Fibroblast of lung (primary cell): ENCODE results near the gene ESPNL. TPM values are rescaled to one million over a fixed set of nuclear protein-coding genes. Genes with fewer than 3 reads are reported as not detected.

Experiments
- DNase-seq, 2 donors: peaks; one replicate each; pipeline versions ENCODE4 v3.0.0 to v3.0.0-alpha.2; 2010; ENCODE audit warnings: low read depth in 2 of 2
- H2AFZ ChIP-seq: 2 replicates; pipeline ENCODE4 v1.5.1; 2012; ENCODE audit warnings: low read length, control low read depth, inconsistent platforms
- H3K27ac ChIP-seq: 2 replicates; pipeline ENCODE4 v1.5.1; 2011; ENCODE audit warnings: low read length, control low read depth; ENCODE audit not compliant: insufficient read depth
- H3K27me3 ChIP-seq: 2 replicates; pipeline ENCODE4 v1.5.1; 2011; ENCODE audit warnings: mild to moderate bottlenecking, low read length; ENCODE audit not compliant: control insufficient read depth, insufficient read depth
- H3K36me3 ChIP-seq: 2 replicates; pipeline ENCODE4 v1.5.1; 2011; ENCODE audit warnings: low read length; ENCODE audit not compliant: control insufficient read depth, insufficient read depth
- H3K4me1 ChIP-seq: 2 replicates; pipeline ENCODE4 v1.5.1; 2011; ENCODE audit warnings: low read length; ENCODE audit not compliant: control insufficient read depth, insufficient read depth; ENCODE audit errors: extremely low read depth
- H3K4me2 ChIP-seq: 2 replicates; pipeline ENCODE4 v1.5.1; 2011; ENCODE audit warnings: low read length, control low read depth; ENCODE audit not compliant: insufficient read depth; ENCODE audit errors: extremely low read depth
- H3K4me3 ChIP-seq, 4 experiments: fragments of 200-600 bp in 1 of 4; sonication (generic) in 1 of 4; replicated peaks in 1 of 4; 2 replicates each; pipeline ENCODE4 v1.5.1; 2011 to 2016; ENCODE audit warnings: low read length in 4 of 4, low read depth in 3 of 4, mild to moderate bottlenecking in 3 of 4, control low read depth in 2 of 4, inconsistent platforms in 1 of 4, mixed read lengths in 1 of 4; ENCODE audit not compliant: insufficient read depth in 1 of 4; ENCODE audit errors: control extremely low read depth in 1 of 4
- H3K79me2 ChIP-seq: 2 replicates; pipeline ENCODE4 v1.5.1; 2012; ENCODE audit warnings: mild to moderate bottlenecking, low read length, inconsistent platforms; ENCODE audit not compliant: control insufficient read depth, insufficient read depth
- H3K9ac ChIP-seq: 2 replicates; pipeline ENCODE4 v1.5.1; 2011; ENCODE audit warnings: mild to moderate bottlenecking, low read length, control low read depth; ENCODE audit not compliant: insufficient read depth
- H3K9me3 ChIP-seq: 2 replicates; pipeline ENCODE4 v1.5.1; 2012; ENCODE audit warnings: low read depth, low read length; ENCODE audit not compliant: control insufficient read depth, insufficient read depth
- H4K20me1 ChIP-seq: 2 replicates; pipeline ENCODE4 v1.5.1; 2011; ENCODE audit warnings: low read length; ENCODE audit not compliant: control insufficient read depth, insufficient read depth; ENCODE audit errors: extremely low read depth
- CTCF ChIP-seq, 2 donors: IDR thresholded peaks in 1 of 2; conservative IDR thresholded peaks in 1 of 2; 1 replicate in 1 of 2; 2 replicates in 1 of 2; pipeline ENCODE4 v1.5.1; 2011 to 2012; ENCODE audit warnings: low read length in 2 of 2, control low read depth in 1 of 2, inconsistent platforms in 1 of 2, low read depth in 1 of 2, mild to moderate bottlenecking in 1 of 2
- EZH2 ChIP-seq: IDR thresholded peaks from 2 replicates; pipeline ENCODE4 v1.5.1; 2012; ENCODE audit warnings: low read length, control low read depth, mild to moderate bottlenecking; ENCODE audit errors: missing control alignments
- polyA plus RNA-seq, 2 donors: library from polyadenylated mRNA; depleted of rRNA in 1 of 2; stranded (reverse) in 1 of 2; unstranded in 1 of 2; fragments of >200 nt; gene quantifications; 2 replicates each; pipeline ENCODE4 v1.2.1, GENCODE V29; 2011 to 2012; ENCODE audit warnings: missing spikeins in 1 of 2
- total RNA-seq: library from RNA; depleted of rRNA; stranded (reverse); fragments of >200 nt; gene quantifications from 2 replicates; pipeline ENCODE4 v1.2.1, GENCODE V29; 2014

ESPNL gene
- total and polyA plus RNA-seq, 2 donors (not counting 1 experiment from before 2014, with no cell fraction given) = 0.79 to 2.8 TPM

- Histone ChIP-seq H3K4me2 (no peak overlapping the region), H3K27ac (no peak overlapping the region), H3K4me1 (peaks cover 20% of the 10 kb centered on the region)
Observed at GRCh38 chr2:238140721-238141540, 40.8 kb downstream of the ESPNL start.

GRCh38 chr2:238141541-238142318 lies 41.6 kb downstream of the ESPNL start:
- no peak overlapping the region for H3K4me3 ChIP-seq
- DNase-seq = no peak
- H3K4me1 ChIP-seq = peaks cover 20% of the 10 kb centered on the region

More at GRCh38 chr2:238140721-238141540, 40.8 kb downstream of the ESPNL start:
- Histone ChIP-seq H2AFZ (no peak overlapping the region), H3K27me3 (no peaks in the 10 kb centered on the region), H3K9me3 (no peaks in the 10 kb centered on the region), H4K20me1 (no peaks in the 10 kb centered on the region), H3K79me2 (no peaks in the 10 kb centered on the region), H3K4me3 (no peak overlapping the region), H3K9ac (no peak overlapping the region), H3K36me3 (no peaks in the 10 kb centered on the region)
- TF ChIP-seq EZH2 (no peak), CTCF (conservative IDR thresholded peaks at IDR 0.05 in 1 of 2, IDR thresholded peaks at IDR 0.05 in 1 of 2; ENCODE audit: low read depth in 1 of 2, low read length in 2 of 2) (no peak)
- DNase-seq = no peak

More at GRCh38 chr2:238141541-238142318, 41.6 kb downstream of the ESPNL start:
- Histone ChIP-seq H2AFZ (no peak overlapping the region), H3K27ac (no peak overlapping the region), H3K4me2 (peak overlapping the region; percentile 17), H3K36me3 (no peaks in the 10 kb centered on the region), H3K9ac (no peak overlapping the region), H3K9me3 (no peaks in the 10 kb centered on the region), H3K79me2 (no peaks in the 10 kb centered on the region), H3K27me3 (no peaks in the 10 kb centered on the region), H4K20me1 (no peaks in the 10 kb centered on the region)
- TF ChIP-seq EZH2 (no peak), CTCF (conservative IDR thresholded peaks at IDR 0.05 in 1 of 2, IDR thresholded peaks at IDR 0.05 in 1 of 2; ENCODE audit: low read depth in 1 of 2, low read length in 2 of 2) (no peak)
